ENCODE measurements around the gene GNA14. TPM values are rescaled to one million over a fixed set of nuclear protein-coding genes. Genes with fewer than 3 reads are reported as not detected.

Gene GNA14
- total and polyA plus RNA-seq, 4 donors, result 1.0 to 13.6 (median 4.1) TPM

- no peaks in the 10 kb centered on the region for H3K9me3 ChIP-seq (ENCODE audit: control insufficient read depth, low read length)
- DNase-seq (no peak), ATAC-seq (ENCODE audit: low FRiP score) (no peak)
- no peak overlapping the region for H3K4me3 ChIP-seq (ENCODE audit: low read length in 2 of 2)
- intact Hi-C loops (cut with DNase I), result no loop called here
- WGBS, 2 donors, result 79 to 93% methylated on average over 1 of the region's 1 CpG
- peaks cover 0 to 5% of the 10 kb centered on the region in 2 donors for H3K4me1 ChIP-seq (ENCODE audit: control insufficient read depth in 1 of 2, insufficient read depth in 2 of 2, low read length in 2 of 2)
- H3K27ac ChIP-seq (ENCODE audit: low read depth in 1 of 2, low read length in 2 of 2), result no peak overlapping the region
- no peaks in the 10 kb centered on the region for H3K36me3 ChIP-seq (ENCODE audit: control insufficient read depth in 1 of 2, insufficient read depth in 2 of 2, low read length in 1 of 2)
- no peaks in the 10 kb centered on the region for H3K27me3 ChIP-seq (ENCODE audit: control insufficient read depth in 1 of 2, insufficient read depth in 2 of 2, low read length in 1 of 2)
Observed at GRCh38 chr9:77518688-77519087, 129.4 kb downstream of the GNA14 start.

DNA sequence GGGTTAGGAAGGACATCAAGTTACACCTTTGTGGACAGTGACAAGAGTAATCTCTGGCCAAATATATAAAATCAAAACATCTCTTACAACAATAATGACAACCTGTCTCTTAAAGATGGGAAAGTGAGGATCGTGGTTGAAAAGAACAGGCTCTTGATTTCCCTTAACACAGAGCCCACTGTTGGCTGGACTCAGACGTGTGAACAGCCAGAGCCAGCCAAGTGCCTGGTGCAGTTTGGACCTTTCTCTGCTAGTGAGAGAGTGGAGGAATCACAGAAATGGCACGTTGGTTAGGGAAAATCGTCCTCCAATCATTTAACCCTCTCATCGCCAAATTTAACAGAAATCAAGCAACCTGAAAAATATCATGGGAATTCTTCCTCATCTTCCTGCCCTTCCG is 131.3 kb downstream of the GNA14 start:
- no peak overlapping the region for H3K27ac ChIP-seq (ENCODE audit: low read depth in 1 of 2, low read length in 2 of 2)
- intact Hi-C loops (cut with DNase I), result no loop called here
- WGBS, 2 donors, result 41% methylated on average over 6 of the region's 6 CpGs
- DNase-seq (no peak), ATAC-seq (ENCODE audit: low FRiP score) (no peak)
- H3K4me1 ChIP-seq (ENCODE audit: control insufficient read depth in 1 of 2, insufficient read depth in 2 of 2, low read length in 2 of 2), result peaks cover 0 to 5% of the 10 kb centered on the region in 2 donors
- no peaks in the 10 kb centered on the region for H3K27me3 ChIP-seq (ENCODE audit: control insufficient read depth in 1 of 2, insufficient read depth in 2 of 2, low read length in 1 of 2)
- no peaks in the 10 kb centered on the region for H3K36me3 ChIP-seq (ENCODE audit: control insufficient read depth in 1 of 2, insufficient read depth in 2 of 2, low read length in 1 of 2)
- no peaks in the 10 kb centered on the region for H3K9me3 ChIP-seq (ENCODE audit: control insufficient read depth, low read length)
- H3K4me3 ChIP-seq (ENCODE audit: low read length in 2 of 2), result no peak overlapping the region

GRCh38 chr9:77514886-77515711 is 133.0 kb downstream of the GNA14 start:
- Histone ChIP-seq H3K36me3 (ENCODE audit: control insufficient read depth in 1 of 2, insufficient read depth in 2 of 2, low read length in 1 of 2) (no peaks in the 10 kb centered on the region), H3K4me3 (ENCODE audit: low read length in 2 of 2) (no peak overlapping the region), H3K9me3 (ENCODE audit: control insufficient read depth, low read length) (no peaks in the 10 kb centered on the region), H3K27ac (ENCODE audit: low read depth in 1 of 2, low read length in 2 of 2) (peak overlapping the region in 1 of 2 donors; percentile 41), H3K27me3 (ENCODE audit: control insufficient read depth in 1 of 2, insufficient read depth in 2 of 2, low read length in 1 of 2) (no peaks in the 10 kb centered on the region), H3K4me1 (ENCODE audit: control insufficient read depth in 1 of 2, insufficient read depth in 2 of 2, low read length in 2 of 2) (peaks cover 0 to 5% of the 10 kb centered on the region in 2 donors)
- ATAC-seq (ENCODE audit: low FRiP score) (peak; percentile 68), DNase-seq (peak in 1 of 2 donors; percentile 58)
- 20 to 24% methylated on average over 9 of the region's 9 CpGs for WGBS, 2 donors
- intact Hi-C loops (cut with DNase I), result no loop called here

DNA sequence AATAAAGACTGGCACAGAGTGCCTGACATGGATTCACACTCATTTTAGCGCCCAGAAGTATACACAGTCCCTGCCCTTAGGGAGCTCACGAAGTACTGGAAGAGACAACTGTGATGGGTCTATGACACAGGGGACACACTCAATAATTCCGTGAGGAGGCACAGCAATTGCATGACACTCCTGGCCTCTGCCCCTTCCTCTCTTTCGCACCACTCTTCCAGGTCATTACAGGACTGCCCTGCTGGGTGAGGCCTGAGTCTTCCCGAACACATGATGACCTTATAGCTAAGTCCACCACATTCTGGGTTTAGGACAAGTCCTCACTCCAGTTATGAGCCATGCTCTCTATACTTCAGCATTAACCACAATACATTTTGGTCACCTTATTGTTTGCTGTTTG is 134.7 kb downstream of the GNA14 start:
- Histone ChIP-seq H3K27ac (ENCODE audit: low read depth in 1 of 2, low read length in 2 of 2) (no peak overlapping the region), H3K9me3 (ENCODE audit: control insufficient read depth, low read length) (no peaks in the 10 kb centered on the region), H3K27me3 (ENCODE audit: control insufficient read depth in 1 of 2, insufficient read depth in 2 of 2, low read length in 1 of 2) (no peaks in the 10 kb centered on the region), H3K36me3 (ENCODE audit: control insufficient read depth in 1 of 2, insufficient read depth in 2 of 2, low read length in 1 of 2) (no peaks in the 10 kb centered on the region), H3K4me1 (ENCODE audit: control insufficient read depth in 1 of 2, insufficient read depth in 2 of 2, low read length in 2 of 2) (peaks cover 0 to 5% of the 10 kb centered on the region in 2 donors), H3K4me3 (ENCODE audit: low read length in 2 of 2) (no peak overlapping the region)
- WGBS, 2 donors, result 95 to 96% methylated on average over 5 of the region's 5 CpGs
- DNase-seq, result no peak
- ATAC-seq (ENCODE audit: low FRiP score), result peak; percentile 23
- intact Hi-C loops (cut with DNase I), result no loop called here

- H3K27ac ChIP-seq (ENCODE audit: low read depth in 1 of 2, low read length in 2 of 2), result no peak overlapping the region
- H3K27me3 ChIP-seq (ENCODE audit: control insufficient read depth in 1 of 2, insufficient read depth in 2 of 2, low read length in 1 of 2), result no peaks in the 10 kb centered on the region
- no peaks in the 10 kb centered on the region for H3K36me3 ChIP-seq (ENCODE audit: control insufficient read depth in 1 of 2, insufficient read depth in 2 of 2, low read length in 1 of 2)
- H3K9me3 ChIP-seq (ENCODE audit: control insufficient read depth, low read length), result no peaks in the 10 kb centered on the region
- no peak overlapping the region for H3K4me3 ChIP-seq (ENCODE audit: low read length in 2 of 2)
- peaks cover 0 to 5% of the 10 kb centered on the region in 2 donors for H3K4me1 ChIP-seq (ENCODE audit: control insufficient read depth in 1 of 2, insufficient read depth in 2 of 2, low read length in 2 of 2)
- ATAC-seq (ENCODE audit: low FRiP score), result no peak
- intact Hi-C loops (cut with DNase I), result no loop called here
- DNase-seq, result no peak
Observed at GRCh38 chr9:77512876-77513275, 135.2 kb downstream of the GNA14 start.

- H3K4me3 ChIP-seq (ENCODE audit: low read length in 2 of 2), result no peak overlapping the region
- intact Hi-C loops (cut with DNase I), result no loop called here
- no peaks in the 10 kb centered on the region for H3K27me3 ChIP-seq (ENCODE audit: control insufficient read depth in 1 of 2, insufficient read depth in 2 of 2, low read length in 1 of 2)
- DNase-seq (no peak), ATAC-seq (ENCODE audit: low FRiP score) (no peak)
- H3K4me1 ChIP-seq (ENCODE audit: control insufficient read depth in 1 of 2, insufficient read depth in 2 of 2, low read length in 2 of 2), result peaks cover 0 to 5% of the 10 kb centered on the region in 2 donors
- H3K27ac ChIP-seq (ENCODE audit: low read depth in 1 of 2, low read length in 2 of 2), result no peak overlapping the region
- no peaks in the 10 kb centered on the region for H3K9me3 ChIP-seq (ENCODE audit: control insufficient read depth, low read length)
- H3K36me3 ChIP-seq (ENCODE audit: control insufficient read depth in 1 of 2, insufficient read depth in 2 of 2, low read length in 1 of 2), result no peaks in the 10 kb centered on the region
- 93 to 97% methylated on average over 3 of the region's 3 CpGs for WGBS, 2 donors
Observed at GRCh38 chr9:77511525-77511924, 136.6 kb downstream of the GNA14 start.

- H3K36me3 ChIP-seq (ENCODE audit: control insufficient read depth in 1 of 2, insufficient read depth in 2 of 2, low read length in 1 of 2), result no peaks in the 10 kb centered on the region
- no peak for DNase-seq
- H3K9me3 ChIP-seq (ENCODE audit: control insufficient read depth, low read length), result no peaks in the 10 kb centered on the region
- 28 to 36% methylated on average over 3 of the region's 3 CpGs for WGBS, 2 donors
- H3K27ac ChIP-seq (ENCODE audit: low read depth in 1 of 2, low read length in 2 of 2), result no peak overlapping the region
- no peaks in the 10 kb centered on the region for H3K27me3 ChIP-seq (ENCODE audit: control insufficient read depth in 1 of 2, insufficient read depth in 2 of 2, low read length in 1 of 2)
- intact Hi-C loops (cut with DNase I), result no loop called here
- H3K4me1 ChIP-seq (ENCODE audit: control insufficient read depth in 1 of 2, insufficient read depth in 2 of 2, low read length in 2 of 2), result peaks cover 0 to 5% of the 10 kb centered on the region in 2 donors
- ATAC-seq (ENCODE audit: low FRiP score), result no peak
- no peak overlapping the region for H3K4me3 ChIP-seq (ENCODE audit: low read length in 2 of 2)
Observed at GRCh38 chr9:77510666-77511065, 137.5 kb downstream of the GNA14 start.

DNA sequence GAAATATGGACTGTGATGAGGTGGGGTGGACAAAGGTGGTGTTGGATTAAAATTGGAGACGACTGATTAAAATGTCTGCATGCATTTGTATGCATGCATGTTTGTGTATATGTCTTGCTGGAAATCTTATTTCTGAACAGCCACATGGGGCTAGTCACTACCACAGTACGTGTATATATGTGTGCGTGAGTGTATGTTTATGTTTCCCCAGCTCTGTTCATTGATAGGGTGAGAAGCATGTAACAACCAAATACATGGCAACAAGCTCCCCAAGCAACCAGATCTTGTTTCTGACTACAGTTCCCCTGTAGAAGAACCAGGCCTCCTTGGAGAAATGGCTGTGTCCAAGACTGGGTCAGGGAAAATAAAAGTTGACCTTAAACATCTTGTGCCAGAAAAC is 139.7 kb downstream of the GNA14 start:
- H3K9me3 ChIP-seq (ENCODE audit: control insufficient read depth, low read length), result no peaks in the 10 kb centered on the region
- no peaks in the 10 kb centered on the region for H3K36me3 ChIP-seq (ENCODE audit: control insufficient read depth in 1 of 2, insufficient read depth in 2 of 2, low read length in 1 of 2)
- no peaks in the 10 kb centered on the region for H3K27me3 ChIP-seq (ENCODE audit: control insufficient read depth in 1 of 2, insufficient read depth in 2 of 2, low read length in 1 of 2)
- intact Hi-C loops (cut with DNase I), result no loop called here
- H3K4me1 ChIP-seq (ENCODE audit: control insufficient read depth in 1 of 2, insufficient read depth in 2 of 2, low read length in 2 of 2), result no peaks in the 10 kb centered on the region
- H3K27ac ChIP-seq (ENCODE audit: low read depth in 1 of 2, low read length in 2 of 2), result no peak overlapping the region
- 94% methylated on average over 3 of the region's 3 CpGs for WGBS, 2 donors
- H3K4me3 ChIP-seq (ENCODE audit: low read length in 2 of 2), result no peak overlapping the region
- ATAC-seq (ENCODE audit: low FRiP score) (no peak), DNase-seq (no peak)

GRCh38 chr9:77507212-77507961 is 140.7 kb downstream of the GNA14 start:
- 10 to 15% methylated on average over 7 of the region's 7 CpGs for WGBS, 2 donors
- intact Hi-C loops (cut with DNase I), result no loop called here
- DNase-seq, result no peak

More at GRCh38 chr9:77507212-77507961, 140.7 kb downstream of the GNA14 start:
- no peaks in the 10 kb centered on the region for H3K36me3 ChIP-seq (ENCODE audit: control insufficient read depth in 1 of 2, insufficient read depth in 2 of 2, low read length in 1 of 2)
- no peak overlapping the region for H3K4me3 ChIP-seq (ENCODE audit: low read length in 2 of 2)
- H3K9me3 ChIP-seq (ENCODE audit: control insufficient read depth, low read length), result no peaks in the 10 kb centered on the region
- H3K27ac ChIP-seq (ENCODE audit: low read depth in 1 of 2, low read length in 2 of 2), result no peak overlapping the region
- ATAC-seq (ENCODE audit: low FRiP score), result peak; percentile 43
- H3K27me3 ChIP-seq (ENCODE audit: control insufficient read depth in 1 of 2, insufficient read depth in 2 of 2, low read length in 1 of 2), result no peaks in the 10 kb centered on the region
- H3K4me1 ChIP-seq (ENCODE audit: control insufficient read depth in 1 of 2, insufficient read depth in 2 of 2, low read length in 2 of 2), result no peaks in the 10 kb centered on the region
